ENCODE measurements around the gene CD74.
"Not testable (repeated sequence)": the region's sequence is repeated elsewhere in the genome, so short reads cannot be mapped to it uniquely, and the experiment has no call there.

CD74 gene

DNA sequence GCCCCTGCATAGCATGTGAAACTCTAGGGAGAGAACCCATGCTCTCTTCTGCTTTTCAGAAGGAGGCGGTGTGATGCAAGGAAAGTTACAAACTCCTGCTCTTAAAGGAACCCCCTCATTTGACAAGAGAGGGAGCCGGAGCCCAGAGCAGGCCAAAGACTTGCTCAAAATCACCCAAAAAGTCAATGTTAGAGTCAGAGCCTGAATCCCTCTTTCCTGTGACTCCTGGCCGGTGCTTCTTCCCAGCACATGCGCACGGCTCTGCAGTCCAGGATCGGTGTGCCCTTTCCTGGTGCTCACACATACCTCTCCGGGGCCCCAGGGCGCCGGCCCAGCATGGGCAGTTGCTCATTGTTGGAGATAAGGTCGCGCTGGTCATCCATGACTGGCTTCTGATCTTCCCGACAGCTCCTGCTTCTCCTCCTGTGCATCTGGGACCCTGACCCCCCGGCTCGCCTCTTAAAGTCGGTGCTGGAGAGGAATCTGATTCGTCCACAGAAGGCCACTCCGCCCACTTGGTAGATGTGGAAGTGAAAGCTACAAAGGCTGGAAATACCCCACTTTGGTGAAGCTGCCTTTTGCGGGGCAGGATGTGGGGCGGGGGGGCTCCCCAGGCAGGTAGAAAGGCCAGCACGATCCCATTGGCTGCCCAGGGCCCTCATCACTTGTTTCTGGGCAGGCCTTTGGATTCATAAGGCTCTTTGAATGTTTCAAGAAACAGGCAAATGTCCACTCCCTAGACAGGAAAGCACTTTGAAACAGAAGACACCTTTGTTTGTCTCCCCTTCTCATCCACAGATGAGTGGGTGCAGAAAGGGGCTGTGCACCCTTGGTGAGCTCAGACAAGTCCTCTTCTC, at the start of gene CD74:
CD74 (minus strand) TSS at position 592 of the 857 bp plus-strand sequence; CDS start at position 431, 161 bp downstream.
- FAIRE-seq (no peak), DNase-seq (ENCODE audit: insufficient read length, low spot score) (peak; percentile 34)

DNA sequence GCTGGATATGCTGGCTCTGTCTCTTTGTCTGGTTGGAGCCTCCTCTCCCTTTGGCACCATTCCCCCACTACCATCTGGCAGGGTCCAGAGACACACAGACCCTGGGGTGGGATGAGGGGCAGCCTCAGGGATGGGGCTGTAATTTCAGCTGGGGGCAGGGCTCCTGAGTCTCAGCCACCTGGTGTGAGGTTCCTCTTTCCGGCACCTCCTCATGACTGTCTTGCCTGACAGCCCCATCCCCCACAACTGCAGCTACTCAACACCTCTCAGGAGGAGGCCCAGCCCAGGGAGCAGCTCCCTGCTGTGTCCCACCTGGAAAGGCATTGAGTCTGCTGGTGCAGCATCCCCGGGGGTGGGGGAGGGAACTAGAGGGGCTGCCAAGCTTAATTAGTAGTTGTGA, 48.5 kb upstream of the CD74 start:
- no peak for DNase-seq (ENCODE audit: insufficient read length, low spot score)
- FAIRE-seq, result no peak

DNA sequence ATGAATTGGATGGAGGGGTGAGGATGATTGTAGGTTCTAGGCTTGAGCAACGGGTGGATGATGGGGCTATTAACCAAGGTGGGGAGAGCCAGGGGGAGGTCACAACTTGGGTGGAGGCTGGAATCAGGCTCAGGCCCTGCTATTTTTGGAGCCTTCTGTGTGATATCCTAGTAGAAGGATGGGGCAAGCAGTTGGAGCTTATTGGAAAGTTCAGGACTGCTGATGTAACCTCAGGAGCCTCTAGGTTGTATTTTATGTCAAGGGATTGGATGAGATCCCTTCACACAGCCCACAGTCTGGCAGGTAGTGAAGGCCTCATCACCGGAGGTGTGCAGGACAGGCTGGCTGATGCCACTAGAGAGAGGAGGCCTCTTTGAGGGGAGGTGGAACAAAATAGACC, 48.1 kb upstream of the CD74 start:
- no peak for DNase-seq (ENCODE audit: insufficient read length, low spot score)
- FAIRE-seq, result no peak

DNA sequence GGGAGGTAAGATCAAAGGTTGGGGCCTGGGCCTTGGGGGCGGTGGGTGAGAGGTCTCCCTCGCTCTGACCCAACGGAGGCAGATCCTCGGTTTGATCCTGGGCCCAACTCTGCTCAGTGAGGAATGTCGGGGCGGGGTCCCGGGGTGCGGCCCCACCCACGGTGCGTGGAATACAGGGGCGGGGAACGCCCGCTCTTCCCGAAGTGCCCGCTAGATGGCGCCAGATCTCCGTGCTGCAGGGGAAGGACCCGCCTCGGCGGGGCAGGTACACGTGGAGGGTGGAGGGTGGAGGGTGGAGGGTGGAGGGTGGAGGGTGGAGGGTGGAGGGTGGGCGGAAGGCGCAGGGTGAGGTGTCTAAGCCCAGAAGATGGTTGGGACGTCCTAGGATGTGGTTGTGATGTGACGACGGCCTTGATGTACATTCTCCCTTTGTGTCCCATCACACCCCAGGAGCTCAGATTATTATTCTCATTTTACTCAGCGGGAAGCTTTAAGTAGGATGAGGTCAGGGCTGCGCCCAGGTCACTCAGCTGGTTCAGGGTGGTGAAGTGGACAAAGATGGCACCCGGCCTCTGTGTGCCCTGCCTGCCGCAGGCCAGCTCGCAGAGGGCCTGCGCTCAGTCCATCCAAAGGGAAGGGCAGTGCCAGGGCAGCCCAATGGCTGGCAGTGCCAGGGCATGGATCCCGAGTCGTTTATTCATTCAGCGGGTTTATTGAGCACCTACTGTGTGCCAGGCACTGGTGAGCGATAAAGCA, 46.3 kb upstream of the CD74 start:
- peak; percentile 78 for DNase-seq (ENCODE audit: insufficient read length, low spot score)
- no peak for FAIRE-seq

DNA sequence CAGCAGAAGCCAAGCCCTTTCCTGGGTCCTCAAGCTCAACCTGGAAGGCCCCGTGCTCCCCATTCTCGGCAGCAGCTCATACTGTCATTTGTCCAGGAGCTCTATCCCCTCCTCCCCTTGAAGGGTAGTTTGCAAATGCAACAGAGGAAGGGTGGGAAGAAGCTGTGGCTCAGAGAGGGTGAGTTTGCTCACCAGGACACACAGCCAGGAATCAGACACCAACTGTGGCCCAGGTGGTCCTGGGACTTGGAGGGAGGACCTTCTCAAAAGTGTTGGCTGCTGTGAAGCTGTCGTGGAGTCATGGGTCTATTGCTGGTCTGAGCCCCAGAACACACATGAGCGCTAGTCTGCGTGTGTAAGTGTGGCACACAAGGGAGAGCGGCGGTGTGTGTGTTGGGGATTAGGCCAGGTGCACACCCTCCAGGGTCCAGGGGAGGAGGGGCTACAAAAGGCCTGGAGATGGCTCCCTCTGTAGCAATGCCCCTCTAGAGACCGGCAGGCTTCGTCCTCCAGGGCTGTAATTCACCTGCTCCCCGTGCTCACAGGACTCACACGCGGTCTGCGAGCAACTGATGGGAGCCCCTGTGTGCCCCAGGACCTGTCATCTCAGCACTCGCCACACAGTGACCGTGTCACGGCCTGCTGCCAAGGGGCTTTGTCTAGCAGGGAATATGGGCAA, 45.0 kb upstream of the CD74 start:
- DNase-seq (ENCODE audit: insufficient read length, low spot score), result no peak
- FAIRE-seq, result no peak

DNA sequence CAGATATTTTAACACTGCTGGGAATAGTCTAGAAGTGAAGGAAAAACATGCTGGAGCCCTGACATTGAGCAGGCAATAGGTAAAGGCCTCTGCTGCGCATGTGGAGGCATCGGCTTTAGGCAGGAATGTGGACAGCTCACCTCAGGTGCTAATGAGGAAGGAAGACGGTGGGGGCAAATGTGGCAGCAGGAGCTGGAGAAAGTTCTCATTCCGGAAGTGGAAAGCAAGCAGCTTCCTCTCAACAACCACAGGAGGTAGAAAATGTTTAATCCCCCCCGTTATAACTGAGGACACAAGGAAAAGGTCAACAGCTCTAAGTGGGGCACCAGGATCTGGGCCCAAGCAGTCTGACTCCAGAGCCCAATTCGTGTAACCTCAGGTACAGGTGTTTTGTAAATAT, 44.4 kb upstream of the CD74 start:
- FAIRE-seq (no peak), DNase-seq (ENCODE audit: insufficient read length, low spot score) (no peak)

DNA sequence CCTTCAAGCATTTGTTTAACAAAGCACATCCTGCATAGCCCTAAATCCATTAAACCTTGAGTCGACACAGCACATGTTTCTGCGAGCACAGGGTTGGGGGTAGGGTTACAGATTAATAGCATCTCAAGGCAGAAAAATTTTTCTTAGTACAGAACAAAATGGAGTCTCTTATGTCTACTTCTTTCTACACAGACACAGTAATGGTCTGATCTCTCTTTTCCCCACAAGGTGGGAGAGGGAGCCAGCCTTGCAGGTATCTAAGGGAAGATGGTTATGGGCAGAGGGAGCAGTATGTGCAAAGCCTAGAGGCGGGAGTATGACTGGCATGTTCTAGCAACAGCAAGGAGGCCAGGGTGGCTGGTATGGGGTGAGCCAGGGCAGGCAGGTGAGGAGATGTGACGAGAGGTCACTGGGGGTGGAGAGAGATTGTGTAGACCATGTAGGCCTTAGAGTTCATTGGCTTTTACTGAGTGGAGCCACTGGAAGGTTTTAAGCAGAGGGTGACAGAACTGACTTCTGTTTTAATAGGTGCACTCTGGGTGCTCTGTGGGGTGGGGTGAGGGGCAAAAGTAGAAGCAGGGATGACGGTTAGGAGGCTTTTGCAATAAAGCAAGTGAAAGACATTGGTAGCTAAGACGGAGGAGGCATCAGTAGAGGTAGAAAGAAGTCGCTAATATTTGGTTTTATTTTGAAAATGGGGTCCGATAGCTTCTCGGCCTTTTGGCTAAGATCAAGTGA, 42.0 kb upstream of the CD74 start:
- FAIRE-seq (no peak), DNase-seq (ENCODE audit: insufficient read length, low spot score) (no peak)

DNA sequence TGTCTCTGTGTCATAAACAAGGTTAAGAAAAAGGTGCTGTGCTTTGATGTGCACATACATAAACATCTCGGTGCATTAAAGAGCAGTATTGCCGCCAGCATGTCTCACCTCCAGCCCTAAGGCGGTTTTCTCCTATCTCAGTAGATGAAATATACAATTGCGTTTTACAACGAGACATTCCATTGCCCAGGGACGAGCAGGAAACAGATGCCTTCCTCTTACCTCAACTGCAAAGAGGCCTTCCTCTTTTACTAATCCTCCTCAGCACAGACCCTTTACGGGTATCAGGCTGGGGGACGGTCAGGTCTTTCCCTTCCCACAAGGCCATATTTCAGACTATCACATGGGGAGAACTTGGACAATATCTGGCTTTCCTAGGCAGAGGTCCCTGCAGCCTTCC, 41.3 kb upstream of the CD74 start:
- not testable (repeated sequence) for DNase-seq (ENCODE audit: insufficient read length, low spot score); FAIRE-seq

DNA sequence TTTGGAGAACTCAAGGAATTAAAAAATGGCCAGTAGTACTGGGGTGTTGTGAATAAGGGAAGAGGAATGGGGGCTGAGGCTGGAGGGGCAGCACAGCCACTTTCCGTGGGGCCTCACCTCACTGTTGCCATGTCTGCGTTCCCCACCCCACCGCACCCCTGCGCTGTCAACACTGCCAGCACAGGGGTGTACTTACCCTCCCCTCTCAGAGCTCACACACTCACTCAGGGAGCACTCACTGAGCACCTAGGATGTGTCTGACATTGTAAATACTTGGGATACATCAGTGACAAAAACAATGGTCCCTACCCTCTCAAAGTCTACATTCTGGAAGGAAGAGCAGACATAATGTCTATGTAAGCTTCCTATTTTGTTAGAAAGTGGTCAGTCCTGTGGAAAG, 40.2 kb upstream of the CD74 start:
- DNase-seq (ENCODE audit: insufficient read length, low spot score) (no peak), FAIRE-seq (no peak)

DNA sequence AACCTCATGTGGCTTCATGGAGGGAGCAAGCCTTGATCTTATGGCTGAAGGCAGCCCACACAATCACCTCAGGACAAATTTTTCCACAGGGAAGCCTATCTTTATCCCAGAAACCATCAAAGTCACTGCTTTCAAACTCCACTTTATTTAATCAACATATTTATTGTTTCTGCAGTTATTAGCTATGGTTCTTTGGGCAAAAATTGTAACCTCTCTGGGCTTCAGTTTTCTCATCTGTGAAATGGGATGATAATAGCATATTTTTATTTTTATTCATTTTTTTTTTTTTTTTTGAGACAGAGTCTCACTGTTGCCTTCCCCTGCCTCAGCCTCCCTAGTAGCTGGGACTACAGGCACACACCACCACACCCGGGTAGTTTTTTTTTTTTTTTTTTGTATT, 38.9 kb upstream of the CD74 start:
- DNase-seq (ENCODE audit: insufficient read length, low spot score) (no peak), FAIRE-seq (no peak)

DNA sequence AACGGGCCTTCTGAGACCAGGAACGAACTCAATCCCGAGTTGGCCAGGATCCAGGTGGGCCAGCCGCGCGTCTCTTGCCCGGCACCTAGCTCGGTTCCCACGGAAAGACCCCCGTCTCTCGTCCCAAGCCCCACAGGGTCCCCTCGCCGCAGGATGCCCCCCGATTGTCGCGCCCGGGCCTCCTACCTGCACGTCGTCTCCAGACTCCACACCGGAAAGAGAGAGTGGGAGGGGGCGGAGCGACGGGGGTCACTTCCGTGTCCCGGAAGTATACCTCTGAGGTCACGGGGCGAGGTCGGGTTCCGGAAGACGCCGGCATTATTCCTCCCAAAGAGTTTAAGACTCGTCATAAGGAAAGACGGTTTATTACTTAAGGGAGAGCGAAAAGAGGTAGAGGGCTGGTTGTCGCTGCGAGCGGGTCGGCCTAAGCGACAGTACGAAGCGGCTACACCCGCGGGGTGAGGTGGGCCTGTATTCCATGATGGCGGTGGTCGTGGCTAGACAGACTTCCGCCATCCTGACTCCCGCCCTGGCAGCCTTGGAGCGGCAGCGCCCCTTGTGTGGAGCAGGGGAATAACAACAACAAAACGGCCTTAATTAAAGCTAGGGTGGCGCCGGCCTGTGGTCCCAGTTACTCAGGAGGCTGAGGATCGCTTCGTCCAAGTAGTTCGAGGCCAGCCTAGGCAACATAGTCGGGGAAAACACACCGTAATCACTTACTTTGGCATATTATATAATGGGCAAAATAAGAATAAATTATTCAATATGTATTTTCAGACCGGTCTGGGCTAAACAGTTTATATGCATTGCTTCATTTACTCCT, 37.0 kb upstream of the CD74 start, which contains the start of gene RPS14:
RPS14 (minus strand) TSS at position 223 of the 823 bp plus-strand sequence. CDS start 2,006 bp downstream, outside the sequence.
- DNase-seq (ENCODE audit: insufficient read length, low spot score) (peak; percentile 93), FAIRE-seq (no peak)

DNA sequence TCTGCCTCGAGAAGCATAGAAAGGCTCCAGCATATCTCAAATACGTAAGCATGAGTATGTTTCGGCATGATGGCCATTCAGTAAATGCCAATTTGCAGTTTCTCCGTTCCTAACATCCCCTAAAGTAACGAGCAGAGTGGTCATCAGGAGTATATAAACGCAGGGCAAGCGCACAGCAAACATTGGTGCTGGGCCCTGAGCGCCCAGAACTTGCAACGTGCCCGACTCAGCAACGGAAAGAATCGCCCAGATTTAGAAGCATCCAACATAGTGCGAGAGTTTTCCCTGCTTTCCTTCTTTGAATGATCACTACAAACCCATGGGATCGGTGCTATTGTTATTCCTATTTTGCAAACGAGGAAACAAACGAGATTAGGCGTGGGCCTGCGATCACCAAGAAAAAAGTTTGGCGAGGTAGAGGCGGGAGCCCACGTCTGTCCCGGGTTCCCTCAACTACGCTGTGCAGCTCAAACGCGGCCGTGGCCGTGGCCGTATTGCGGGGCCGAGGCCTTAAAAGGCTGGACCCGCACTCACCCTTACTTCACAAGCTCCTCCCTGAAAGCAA, 36.3 kb upstream of the CD74 start:
- DNase-seq (ENCODE audit: insufficient read length, low spot score) (peak; percentile 40), FAIRE-seq (no peak)

DNA sequence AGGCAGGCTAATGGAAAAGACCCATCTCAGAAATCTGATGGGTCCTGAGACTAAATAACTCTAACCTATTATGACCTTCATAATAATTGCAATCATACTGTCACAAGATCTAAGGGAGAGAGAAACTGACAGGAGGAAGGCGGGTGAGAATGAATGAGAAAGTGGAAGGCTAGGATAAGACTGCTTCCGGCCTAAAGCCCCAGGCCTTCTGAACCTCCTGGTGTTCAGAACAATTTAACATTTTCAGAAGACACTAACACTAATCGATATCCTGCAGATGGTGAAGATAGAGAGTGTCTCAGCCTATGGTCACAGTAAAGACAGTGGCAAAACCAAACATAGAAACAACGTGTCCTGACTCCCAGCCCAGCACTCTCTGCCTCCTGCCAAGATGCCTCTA, 35.6 kb upstream of the CD74 start:
- FAIRE-seq (no peak), DNase-seq (ENCODE audit: insufficient read length, low spot score) (no peak)

DNA sequence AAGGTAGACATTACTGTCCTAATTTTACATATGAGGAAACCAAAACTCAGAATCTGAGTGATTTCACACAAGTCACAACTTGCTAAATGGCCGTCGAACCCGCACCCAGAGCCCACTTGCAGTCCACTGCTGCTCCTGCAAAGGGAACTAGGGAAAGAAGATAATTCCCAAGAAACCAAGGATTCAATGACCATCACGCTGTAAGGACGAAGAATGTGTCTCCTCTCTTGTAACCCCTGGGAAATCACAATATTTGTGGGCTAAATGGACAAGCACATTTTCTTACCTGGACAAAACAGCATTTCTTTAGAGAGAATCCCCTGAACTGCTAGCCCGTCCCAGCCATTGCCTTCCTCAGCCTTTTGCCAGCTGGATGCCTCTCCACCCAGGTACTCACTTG, 34.5 kb upstream of the CD74 start:
- DNase-seq (ENCODE audit: insufficient read length, low spot score) (no peak), FAIRE-seq (no peak)

DNA sequence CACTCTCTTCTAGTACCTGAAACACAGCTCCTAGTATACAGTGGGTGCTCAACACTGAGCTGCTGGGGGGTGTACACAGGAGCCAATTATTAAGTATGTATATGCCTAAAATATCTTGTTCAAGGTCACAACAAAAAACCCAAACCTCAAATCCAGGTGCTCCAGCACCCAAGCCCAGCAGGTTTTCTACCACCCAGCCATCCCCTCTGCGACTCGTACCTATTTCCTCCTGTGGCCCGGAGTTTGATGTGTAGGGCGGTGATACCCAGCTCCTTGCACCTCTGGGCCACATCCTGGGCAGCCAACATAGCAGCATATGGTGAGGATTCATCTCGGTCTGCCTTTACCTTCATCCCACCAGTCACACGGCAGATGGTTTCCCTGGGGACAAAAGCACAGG, 33.9 kb upstream of the CD74 start:
- DNase-seq (ENCODE audit: insufficient read length, low spot score), result no peak
- no peak for FAIRE-seq

DNA sequence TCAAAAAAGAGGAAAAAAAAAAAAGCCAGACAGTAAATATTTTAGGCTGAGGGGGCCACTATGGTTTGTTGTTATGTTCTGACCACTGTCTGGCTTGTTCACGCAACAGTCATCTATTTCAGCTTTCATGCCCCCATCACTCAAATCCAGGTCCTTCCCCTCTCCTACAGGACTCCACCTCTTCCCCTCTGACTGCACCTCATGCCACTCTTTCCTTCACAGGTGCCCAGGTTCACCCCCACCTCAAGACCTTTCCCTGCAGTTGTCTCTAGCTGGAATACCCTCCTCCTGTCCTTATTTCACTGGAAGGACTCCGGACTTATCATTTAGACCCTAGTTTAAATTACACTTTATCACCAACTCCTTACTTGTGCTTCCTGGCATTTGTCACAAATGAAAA, 33.4 kb upstream of the CD74 start:
- DNase-seq (ENCODE audit: insufficient read length, low spot score), result no peak
- FAIRE-seq, result no peak

DNA sequence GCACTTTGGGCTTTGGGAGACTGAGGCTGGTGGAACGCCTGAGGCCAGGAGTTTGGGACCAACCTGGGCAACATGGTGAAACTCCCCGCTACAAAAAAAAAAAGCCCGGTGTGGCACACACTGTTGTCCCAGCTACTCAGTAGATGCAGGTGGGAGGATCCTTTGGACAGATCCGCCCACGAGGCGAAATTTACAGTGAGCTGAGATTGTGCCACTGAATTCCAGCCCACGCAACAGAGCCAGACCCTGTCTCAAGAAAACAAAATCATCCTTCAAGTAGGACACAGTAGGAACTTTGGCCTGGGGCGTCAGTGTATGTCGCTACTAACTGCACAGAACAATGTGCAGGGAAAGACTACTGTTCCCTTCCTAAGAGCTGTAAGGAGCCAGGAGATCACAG, 32.1 kb upstream of the CD74 start:
- DNase-seq (ENCODE audit: insufficient read length, low spot score), result no peak
- no peak for FAIRE-seq

DNA sequence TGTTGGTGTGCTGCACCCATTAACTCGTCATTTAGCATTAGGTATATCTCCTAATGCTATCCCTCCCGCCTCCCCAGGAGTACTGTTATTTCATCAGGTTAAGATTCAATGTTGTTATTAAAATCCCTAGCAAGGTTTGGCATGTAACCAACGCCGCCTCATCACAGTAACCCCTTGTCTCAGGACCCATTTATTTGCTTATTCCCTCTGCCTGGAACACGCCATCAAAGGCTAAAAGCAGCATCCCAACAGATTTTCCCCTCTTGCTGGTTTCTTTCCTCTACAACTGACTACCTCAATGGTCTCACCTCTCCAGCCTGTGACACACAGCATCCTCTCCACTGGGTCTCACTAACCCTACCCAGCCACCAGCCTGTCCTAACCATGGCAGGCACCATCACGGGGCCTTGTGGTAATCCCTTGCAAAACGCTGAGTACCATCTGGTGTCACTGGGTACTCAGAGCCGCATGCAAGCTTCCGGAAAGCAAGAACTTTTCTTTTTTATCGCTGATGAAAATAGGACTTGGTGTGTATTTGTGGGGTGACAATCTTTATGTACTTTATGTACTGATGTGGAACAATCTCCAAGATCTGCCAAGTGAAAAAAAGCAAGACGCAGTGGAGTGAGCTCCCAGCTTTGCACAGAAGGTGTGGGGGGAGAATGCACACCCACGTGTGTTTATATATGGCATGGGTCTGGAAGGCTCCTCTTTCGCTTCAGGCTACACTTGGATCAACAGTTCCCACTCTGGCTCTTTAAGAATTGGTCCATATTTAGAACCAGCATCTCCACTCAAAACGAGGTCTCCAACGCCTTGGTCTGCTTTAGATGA, 30.7 kb upstream of the CD74 start:
- FAIRE-seq, result no peak
- no peak for DNase-seq (ENCODE audit: insufficient read length, low spot score)

DNA sequence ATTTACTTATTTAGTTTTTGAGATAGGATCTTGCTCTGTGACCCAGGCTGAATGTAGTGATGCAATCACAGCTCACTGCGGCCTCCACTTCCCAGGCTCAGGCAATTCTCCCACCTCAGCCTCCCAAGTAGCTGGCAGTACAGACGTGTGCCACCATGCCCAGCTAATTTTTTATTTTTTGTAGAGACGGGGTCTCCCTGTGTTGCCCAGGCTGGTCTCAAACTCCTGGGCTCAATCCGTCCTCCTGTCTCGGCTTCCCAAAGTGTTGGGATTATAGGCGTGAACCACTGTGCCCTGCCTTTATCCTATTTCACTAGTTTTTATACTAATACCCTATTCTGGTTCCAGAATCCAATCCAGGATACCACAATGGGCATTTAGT, 30.0 kb upstream of the CD74 start:
- no peak for FAIRE-seq
- no peak for DNase-seq (ENCODE audit: insufficient read length, low spot score)

Measured in HTR-8/SVneo (cell line).